Measurements from ENCODE around the gene APOF. TPM values are rescaled to one million over a fixed set of nuclear protein-coding genes. Genes with fewer than 3 reads are reported as not detected.

The APOF gene
- total and polyA plus RNA-seq, 12 donors, result not detected

DNA sequence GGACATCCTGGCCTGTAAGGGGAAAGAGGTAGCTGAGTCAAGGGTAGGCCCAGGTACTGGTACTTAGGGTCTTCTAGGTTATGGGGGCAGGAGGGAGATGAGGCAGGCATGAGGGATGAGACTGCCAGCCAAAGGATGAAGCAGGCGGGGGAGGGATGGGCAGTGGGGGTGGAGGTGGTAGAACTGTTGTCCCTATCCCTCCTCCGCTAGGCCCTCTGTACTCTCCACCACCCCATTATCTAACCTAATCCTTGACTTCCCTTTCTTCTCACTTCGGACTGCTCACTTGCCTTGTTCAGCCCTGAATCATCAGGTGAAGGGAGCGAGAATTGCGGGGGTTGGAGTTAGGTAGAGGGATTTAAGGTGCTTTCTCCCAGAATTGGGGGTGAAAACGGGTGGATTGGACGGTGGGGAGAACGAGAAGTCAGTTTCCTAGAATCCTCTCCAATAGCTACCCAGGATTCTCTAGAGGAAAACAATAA, 29.4 kb downstream of the APOF start:
- Histone ChIP-seq H3K36me3 (peaks cover 0 to 18% (median 2%) of the 10 kb centered on the region in 9 donors), H3K4me1 (peaks cover 6 to 29% (median 15%) of the 10 kb centered on the region in 9 donors), H3K4me3 (peak overlapping the region; percentile 52 to 73 (median 61)), H3K27me3 (no peaks in the 10 kb centered on the region), H3K27ac (peak overlapping the region; percentile 84 to 97 (median 94)), H3K9me3 (no peaks in the 10 kb centered on the region)
- TF ChIP-seq, protein P1, sequence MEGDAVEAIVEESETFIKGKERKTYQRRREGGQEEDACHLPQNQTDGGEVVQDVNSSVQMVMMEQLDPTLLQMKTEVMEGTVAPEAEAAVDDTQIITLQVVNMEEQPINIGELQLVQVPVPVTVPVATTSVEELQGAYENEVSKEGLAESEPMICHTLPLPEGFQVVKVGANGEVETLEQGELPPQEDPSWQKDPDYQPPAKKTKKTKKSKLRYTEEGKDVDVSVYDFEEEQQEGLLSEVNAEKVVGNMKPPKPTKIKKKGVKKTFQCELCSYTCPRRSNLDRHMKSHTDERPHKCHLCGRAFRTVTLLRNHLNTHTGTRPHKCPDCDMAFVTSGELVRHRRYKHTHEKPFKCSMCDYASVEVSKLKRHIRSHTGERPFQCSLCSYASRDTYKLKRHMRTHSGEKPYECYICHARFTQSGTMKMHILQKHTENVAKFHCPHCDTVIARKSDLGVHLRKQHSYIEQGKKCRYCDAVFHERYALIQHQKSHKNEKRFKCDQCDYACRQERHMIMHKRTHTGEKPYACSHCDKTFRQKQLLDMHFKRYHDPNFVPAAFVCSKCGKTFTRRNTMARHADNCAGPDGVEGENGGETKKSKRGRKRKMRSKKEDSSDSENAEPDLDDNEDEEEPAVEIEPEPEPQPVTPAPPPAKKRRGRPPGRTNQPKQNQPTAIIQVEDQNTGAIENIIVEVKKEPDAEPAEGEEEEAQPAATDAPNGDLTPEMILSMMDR (IDR thresholded peaks at IDR 0.05), result no peak
- ATAC-seq (peak in 5 of 8 donors; percentile 7 to 49 (median 8)), DNase-seq (no peak)
- intact Hi-C loops (cut with DNase I), result loop anchor here in 4 of 10 donors (10.0 kb wide), 2 partner anchors 132 to 262 kb away; partner anchors contain the start of gene SPRYD4 (in 4 of the 4)
- WGBS, 2 donors, result 25 to 26% methylated on average over 8 of the region's 8 CpGs

DNA sequence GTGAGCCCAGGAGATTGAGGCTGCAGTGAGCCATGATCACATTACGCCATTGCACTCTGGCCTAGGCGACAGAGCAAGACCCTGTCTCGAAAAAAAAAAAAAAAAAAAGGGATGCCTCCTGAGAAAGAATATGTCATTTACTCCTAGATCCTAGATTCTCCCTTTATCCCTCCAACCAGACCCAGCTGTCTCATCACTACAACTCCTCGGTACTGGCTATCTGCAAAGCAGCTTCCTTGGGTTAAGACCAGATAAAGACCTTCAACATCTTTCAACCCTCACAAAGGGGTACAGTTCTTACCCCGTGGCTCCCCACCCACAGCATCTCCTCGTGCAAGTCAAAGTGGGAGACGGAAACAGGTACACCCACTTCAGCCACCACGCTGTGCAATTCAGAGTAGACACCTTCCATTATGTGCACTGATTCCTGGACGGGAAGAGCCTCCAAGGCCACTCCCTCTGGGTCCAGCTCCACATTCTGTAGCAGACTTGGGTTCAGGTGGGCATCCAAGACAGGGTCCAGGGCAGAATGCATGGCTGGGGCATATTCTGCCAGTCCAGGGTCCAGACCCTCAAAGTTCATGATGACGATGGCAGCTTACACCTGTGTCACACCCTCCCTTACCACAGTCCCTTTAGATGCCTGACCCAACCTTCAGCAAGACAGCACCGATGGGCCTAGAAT, 30.0 kb downstream of the APOF start:
- intact Hi-C loops (cut with DNase I), result loop anchor here in 4 of 10 donors (10.0 kb wide), 2 partner anchors 132 to 262 kb away; partner anchors contain the start of gene SPRYD4 (in 4 of the 4)
- ATAC-seq, result peak in 1 of 8 donors; percentile 7
- peak overlapping the region in 9 of 10 donors; percentile 88 to 97 (median 94) for H3K27ac ChIP-seq
- 92 to 94% methylated on average over 11 of the region's 11 CpGs for WGBS, 2 donors
- H3K4me1 ChIP-seq, result peaks cover 6 to 23% (median 15%) of the 10 kb centered on the region in 9 donors
- TF ChIP-seq, protein P1 (IDR thresholded peaks at IDR 0.05), result no peak
- H3K4me3 ChIP-seq, result peak overlapping the region; percentile 52 to 73 (median 61)
- H3K27me3 ChIP-seq, result no peaks in the 10 kb centered on the region
- H3K9me3 ChIP-seq, result no peaks in the 10 kb centered on the region
- no peak for DNase-seq
- H3K36me3 ChIP-seq, result peaks cover 0 to 24% (median 7%) of the 10 kb centered on the region in 9 donors

DNA sequence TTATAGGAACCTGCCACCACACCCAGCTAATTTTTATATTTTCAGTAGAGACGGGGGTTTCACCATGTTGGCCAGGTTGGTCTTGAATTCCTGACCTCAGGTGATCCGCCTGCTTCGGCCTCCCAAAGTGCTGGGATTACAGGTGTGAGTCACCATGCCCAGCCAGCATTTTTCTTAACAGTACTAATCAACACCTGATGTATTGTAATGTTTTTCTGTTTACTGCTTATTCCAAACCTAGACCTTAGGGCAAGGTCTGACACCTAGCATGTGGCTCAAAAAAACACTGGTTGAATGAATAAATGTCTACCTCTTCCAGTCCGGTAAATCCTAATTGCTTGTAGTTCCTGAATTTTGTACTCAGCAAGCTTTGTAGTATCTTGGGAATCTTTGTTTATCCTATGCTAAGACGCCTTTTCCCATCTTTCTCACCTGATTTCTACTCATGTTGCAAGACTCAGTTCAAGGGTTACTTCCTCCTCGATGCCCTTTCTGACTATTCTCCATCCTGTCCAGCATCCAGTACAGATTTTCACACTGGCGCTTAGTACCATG, 31.6 kb downstream of the APOF start:
- no peak overlapping the region for H3K27ac ChIP-seq
- ATAC-seq, result no peak
- no peaks in the 10 kb centered on the region for H3K9me3 ChIP-seq
- H3K36me3 ChIP-seq, result peaks cover 0 to 40% (median 23%) of the 10 kb centered on the region in 9 donors
- DNase-seq, result no peak
- no peak overlapping the region for H3K4me3 ChIP-seq
- intact Hi-C loops (cut with DNase I), result loop anchor here in 4 of 10 donors (10.0 kb wide), 2 partner anchors 134 to 264 kb away; partner anchors contain the start of gene SPRYD4 (in 4 of the 4)
- H3K4me1 ChIP-seq, result peaks cover 6 to 20% (median 14%) of the 10 kb centered on the region in 9 donors
- WGBS, 2 donors, result 93 to 98% methylated on average over 7 of the region's 7 CpGs
- TF ChIP-seq, protein P1 (IDR thresholded peaks at IDR 0.05), result no peak
- H3K27me3 ChIP-seq, result no peaks in the 10 kb centered on the region

DNA sequence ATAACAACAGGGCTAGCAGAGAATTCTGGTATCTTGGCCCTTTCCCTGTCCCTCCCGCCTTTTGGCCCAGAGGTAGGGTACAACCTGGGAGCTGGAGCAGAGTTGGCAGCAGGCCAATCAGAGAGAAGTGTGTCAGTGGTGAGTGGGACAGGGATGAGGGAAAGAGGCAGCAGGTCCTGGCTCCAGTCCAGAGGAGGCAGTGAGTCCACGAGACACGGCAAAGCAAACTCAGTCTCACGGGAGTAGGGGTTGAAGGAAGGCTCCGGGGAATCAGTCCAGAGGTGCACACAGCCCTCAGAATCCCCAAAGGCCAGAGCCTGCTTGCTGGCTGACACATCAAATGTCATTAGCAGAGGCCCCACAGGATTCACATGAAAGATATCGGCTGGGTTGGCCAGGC, 36.1 kb downstream of the APOF start:
- ATAC-seq, result peak in 4 of 8 donors; percentile 5 to 30 (median 14)
- 51 to 65% methylated on average over 6 of the region's 6 CpGs for WGBS, 2 donors
- Histone ChIP-seq H3K36me3 (peaks cover 0 to 85% (median 61%) of the 10 kb centered on the region in 9 donors), H3K27ac (no peak overlapping the region), H3K9me3 (no peaks in the 10 kb centered on the region), H3K4me1 (no peaks in the 10 kb centered on the region), H3K27me3 (no peaks in the 10 kb centered on the region), H3K4me3 (no peak overlapping the region)
- peak in 1 of 2 donors; percentile 15 for DNase-seq
- intact Hi-C loops (cut with DNase I), result no loop called here
- TF ChIP-seq, protein P1 (IDR thresholded peaks at IDR 0.05), result no peak

Measured in heart right ventricle (tissue), 16 donors.